Measurements from ENCODE around the gene MBD3. TPM values are rescaled to one million over a fixed set of nuclear protein-coding genes. Genes with fewer than 3 reads are reported as not detected.

Gene MBD3
- total RNA-seq, 1 donor from 2014 or later, result 106 TPM

DNA sequence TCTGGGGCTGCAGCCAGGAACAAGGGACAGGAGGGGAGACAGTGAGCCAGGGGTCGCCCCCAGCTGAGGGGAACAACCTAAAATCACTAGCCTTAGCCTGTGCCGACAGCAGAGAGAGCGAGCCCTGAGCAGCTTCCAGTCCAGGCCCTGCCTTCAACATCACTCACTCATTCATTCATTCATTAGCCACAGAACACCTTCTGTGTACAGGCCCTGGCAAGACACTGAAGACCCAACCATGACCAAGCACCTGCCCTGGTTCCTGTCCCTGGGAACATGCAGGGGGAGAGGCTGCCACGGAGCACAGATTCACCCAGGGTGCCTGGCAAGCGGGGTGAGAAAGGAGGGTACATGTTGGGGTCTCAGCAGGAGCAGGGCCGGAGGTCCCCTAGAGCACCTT is 29.4 kb downstream of the MBD3 start:
- H3K27ac Mint-ChIP-seq (ENCODE audit: unreplicated experiment), result peak overlapping the region; percentile 48
- H3K36me3 Mint-ChIP-seq (ENCODE audit: unreplicated experiment), result no peaks in the 10 kb centered on the region
- peaks cover 12% of the 10 kb centered on the region for H3K4me1 Mint-ChIP-seq (ENCODE audit: low read depth, unreplicated experiment)
- TF ChIP-seq, protein P1, sequence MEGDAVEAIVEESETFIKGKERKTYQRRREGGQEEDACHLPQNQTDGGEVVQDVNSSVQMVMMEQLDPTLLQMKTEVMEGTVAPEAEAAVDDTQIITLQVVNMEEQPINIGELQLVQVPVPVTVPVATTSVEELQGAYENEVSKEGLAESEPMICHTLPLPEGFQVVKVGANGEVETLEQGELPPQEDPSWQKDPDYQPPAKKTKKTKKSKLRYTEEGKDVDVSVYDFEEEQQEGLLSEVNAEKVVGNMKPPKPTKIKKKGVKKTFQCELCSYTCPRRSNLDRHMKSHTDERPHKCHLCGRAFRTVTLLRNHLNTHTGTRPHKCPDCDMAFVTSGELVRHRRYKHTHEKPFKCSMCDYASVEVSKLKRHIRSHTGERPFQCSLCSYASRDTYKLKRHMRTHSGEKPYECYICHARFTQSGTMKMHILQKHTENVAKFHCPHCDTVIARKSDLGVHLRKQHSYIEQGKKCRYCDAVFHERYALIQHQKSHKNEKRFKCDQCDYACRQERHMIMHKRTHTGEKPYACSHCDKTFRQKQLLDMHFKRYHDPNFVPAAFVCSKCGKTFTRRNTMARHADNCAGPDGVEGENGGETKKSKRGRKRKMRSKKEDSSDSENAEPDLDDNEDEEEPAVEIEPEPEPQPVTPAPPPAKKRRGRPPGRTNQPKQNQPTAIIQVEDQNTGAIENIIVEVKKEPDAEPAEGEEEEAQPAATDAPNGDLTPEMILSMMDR (IDR thresholded peaks at IDR 0.05; ENCODE audit: partially characterized antibody, unreplicated experiment), result no peak
- H3K9me3 Mint-ChIP-seq (ENCODE audit: unreplicated experiment), result peaks cover 8% of the 10 kb centered on the region
- no peaks in the 10 kb centered on the region for H3K27me3 Mint-ChIP-seq (ENCODE audit: unreplicated experiment)
- DNase-seq, result no peak
- peak overlapping the region; percentile 60 for H3K4me3 Mint-ChIP-seq (ENCODE audit: unreplicated experiment)

GRCh38 chr19:1561236-1561842 is 31.3 kb downstream of the MBD3 start:
- TF ChIP-seq, protein P1 (IDR thresholded peaks at IDR 0.05; ENCODE audit: partially characterized antibody, unreplicated experiment), result no peak
- no peak for DNase-seq
- H3K36me3 Mint-ChIP-seq (ENCODE audit: unreplicated experiment), result no peaks in the 10 kb centered on the region
- H3K4me3 Mint-ChIP-seq (ENCODE audit: unreplicated experiment), result no peak overlapping the region
- H3K27me3 Mint-ChIP-seq (ENCODE audit: unreplicated experiment), result peaks cover 4% of the 10 kb centered on the region
- peaks cover 12% of the 10 kb centered on the region for H3K9me3 Mint-ChIP-seq (ENCODE audit: unreplicated experiment)
- H3K4me1 Mint-ChIP-seq (ENCODE audit: low read depth, unreplicated experiment), result peaks cover 12% of the 10 kb centered on the region
- no peak overlapping the region for H3K27ac Mint-ChIP-seq (ENCODE audit: unreplicated experiment)

DNA sequence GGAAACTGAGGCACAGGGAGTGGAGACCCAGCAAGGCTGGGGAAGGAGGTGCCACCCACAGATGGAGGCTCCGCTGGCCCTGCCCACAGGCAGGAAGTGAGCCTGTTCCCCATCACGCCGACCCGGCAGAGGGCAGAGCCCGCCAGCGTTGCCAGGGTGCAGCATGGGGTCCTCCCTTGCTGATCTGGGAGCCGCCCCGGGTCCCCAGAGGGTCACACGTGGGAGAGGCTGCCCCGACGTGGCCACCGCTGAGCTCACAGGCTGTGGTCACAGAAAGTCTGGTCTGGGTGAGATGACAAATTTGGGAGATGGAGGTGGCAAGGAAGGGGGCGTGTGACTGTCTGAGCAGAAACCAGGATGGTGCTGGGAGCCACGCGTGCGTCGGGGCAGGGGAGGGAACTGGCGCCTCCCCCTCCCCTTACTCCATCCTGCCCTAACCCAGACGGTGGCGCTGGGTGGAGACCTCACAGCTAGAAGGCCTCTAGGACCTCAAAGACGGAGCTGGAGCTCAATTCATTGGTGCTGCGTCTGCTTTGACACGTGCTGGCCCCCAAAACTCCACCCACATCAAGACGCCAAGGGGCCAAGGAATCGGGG is 32.3 kb downstream of the MBD3 start:
- Mint-ChIP-seq H3K36me3 (ENCODE audit: unreplicated experiment) (no peaks in the 10 kb centered on the region), H3K27ac (ENCODE audit: unreplicated experiment) (no peak overlapping the region), H3K4me1 (ENCODE audit: low read depth, unreplicated experiment) (peaks cover 12% of the 10 kb centered on the region), H3K27me3 (ENCODE audit: unreplicated experiment) (peaks cover 4% of the 10 kb centered on the region), H3K4me3 (ENCODE audit: unreplicated experiment) (no peak overlapping the region), H3K9me3 (ENCODE audit: unreplicated experiment) (peaks cover 11% of the 10 kb centered on the region)
- TF ChIP-seq, protein P1 (IDR thresholded peaks at IDR 0.05; ENCODE audit: partially characterized antibody, unreplicated experiment), result no peak
- no peak for DNase-seq

DNA sequence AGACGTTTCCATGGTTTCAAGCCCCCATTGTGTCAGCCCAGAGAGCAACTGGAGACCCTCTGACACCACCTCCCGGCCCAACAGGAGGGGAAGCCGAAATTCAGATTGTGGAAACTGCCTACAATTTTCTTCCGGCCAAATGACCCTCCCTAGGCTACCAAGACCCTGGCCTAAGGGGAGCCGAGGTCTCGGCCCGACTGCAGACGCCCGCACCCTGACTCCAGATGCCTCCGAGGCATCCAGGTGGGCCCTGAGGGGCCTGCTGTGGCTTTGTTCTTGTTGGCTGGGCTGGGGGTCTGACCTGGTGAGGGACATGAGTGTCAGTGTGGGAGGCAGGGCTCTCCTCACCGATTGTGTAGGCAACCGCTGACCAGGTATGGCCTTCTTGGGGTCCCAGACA is 34.1 kb downstream of the MBD3 start:
- TF ChIP-seq, protein P1 (IDR thresholded peaks at IDR 0.05; ENCODE audit: partially characterized antibody, unreplicated experiment), result no peak
- no peaks in the 10 kb centered on the region for H3K36me3 Mint-ChIP-seq (ENCODE audit: unreplicated experiment)
- DNase-seq, result no peak
- no peak overlapping the region for H3K4me3 Mint-ChIP-seq (ENCODE audit: unreplicated experiment)
- H3K9me3 Mint-ChIP-seq (ENCODE audit: unreplicated experiment), result peaks cover 10% of the 10 kb centered on the region
- H3K27me3 Mint-ChIP-seq (ENCODE audit: unreplicated experiment), result peaks cover 4% of the 10 kb centered on the region
- H3K4me1 Mint-ChIP-seq (ENCODE audit: low read depth, unreplicated experiment), result peaks cover 8% of the 10 kb centered on the region
- peak overlapping the region; percentile 52 for H3K27ac Mint-ChIP-seq (ENCODE audit: unreplicated experiment)

- no peak for DNase-seq
- TF ChIP-seq, protein P1 (IDR thresholded peaks at IDR 0.05; ENCODE audit: partially characterized antibody, unreplicated experiment), result no peak
- Mint-ChIP-seq H3K4me1 (ENCODE audit: low read depth, unreplicated experiment) (peaks cover 5% of the 10 kb centered on the region), H3K9me3 (ENCODE audit: unreplicated experiment) (peaks cover 13% of the 10 kb centered on the region), H3K27ac (ENCODE audit: unreplicated experiment) (no peak overlapping the region), H3K36me3 (ENCODE audit: unreplicated experiment) (no peaks in the 10 kb centered on the region), H3K4me3 (ENCODE audit: unreplicated experiment) (no peak overlapping the region), H3K27me3 (ENCODE audit: unreplicated experiment) (peaks cover 4% of the 10 kb centered on the region)
Observed at GRCh38 chr19:1556390-1557070, 36.1 kb downstream of the MBD3 start.

All from glutamatergic neuron (in vitro differentiated cells).